Measurements from ENCODE around the gene UFL1. TPM values are rescaled to one million over a fixed set of nuclear protein-coding genes. Genes with fewer than 3 reads are reported as not detected.

The UFL1 gene
- total RNA-seq, 1 donor from 2014 or later, result 27.5 TPM

DNA sequence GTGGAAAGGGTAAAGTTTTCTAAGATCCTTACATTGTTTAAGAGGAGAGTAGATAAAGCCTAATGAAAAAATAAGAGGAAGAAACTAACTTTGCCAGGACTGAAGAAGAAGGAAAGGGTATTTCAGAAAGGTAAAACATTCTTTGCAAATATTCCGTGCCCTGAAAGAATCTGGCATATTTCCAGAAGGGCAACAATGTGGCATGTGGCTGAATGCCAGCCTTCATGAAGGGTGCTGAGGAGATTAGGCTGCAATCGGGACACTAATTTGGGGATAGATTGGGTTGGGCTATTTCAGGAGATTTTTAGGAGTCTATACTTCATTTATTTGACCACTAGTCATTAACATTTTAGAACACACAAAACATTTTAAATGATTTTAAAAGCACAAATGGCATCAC, 16.2 kb upstream of the UFL1 start:
- Histone ChIP-seq H3K36me3 (ENCODE audit: control insufficient read depth, insufficient read depth, low read length) (no peaks in the 10 kb centered on the region), H3K4me3 (ENCODE audit: low read depth, low read length) (no peak overlapping the region), H3K27me3 (ENCODE audit: control insufficient read depth, insufficient read depth, low read length) (no peaks in the 10 kb centered on the region)
- DNase-seq (ENCODE audit: low read depth), result no peak
- TF ChIP-seq, protein P1, sequence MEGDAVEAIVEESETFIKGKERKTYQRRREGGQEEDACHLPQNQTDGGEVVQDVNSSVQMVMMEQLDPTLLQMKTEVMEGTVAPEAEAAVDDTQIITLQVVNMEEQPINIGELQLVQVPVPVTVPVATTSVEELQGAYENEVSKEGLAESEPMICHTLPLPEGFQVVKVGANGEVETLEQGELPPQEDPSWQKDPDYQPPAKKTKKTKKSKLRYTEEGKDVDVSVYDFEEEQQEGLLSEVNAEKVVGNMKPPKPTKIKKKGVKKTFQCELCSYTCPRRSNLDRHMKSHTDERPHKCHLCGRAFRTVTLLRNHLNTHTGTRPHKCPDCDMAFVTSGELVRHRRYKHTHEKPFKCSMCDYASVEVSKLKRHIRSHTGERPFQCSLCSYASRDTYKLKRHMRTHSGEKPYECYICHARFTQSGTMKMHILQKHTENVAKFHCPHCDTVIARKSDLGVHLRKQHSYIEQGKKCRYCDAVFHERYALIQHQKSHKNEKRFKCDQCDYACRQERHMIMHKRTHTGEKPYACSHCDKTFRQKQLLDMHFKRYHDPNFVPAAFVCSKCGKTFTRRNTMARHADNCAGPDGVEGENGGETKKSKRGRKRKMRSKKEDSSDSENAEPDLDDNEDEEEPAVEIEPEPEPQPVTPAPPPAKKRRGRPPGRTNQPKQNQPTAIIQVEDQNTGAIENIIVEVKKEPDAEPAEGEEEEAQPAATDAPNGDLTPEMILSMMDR (IDR thresholded peaks at IDR 0.05; ENCODE audit: insufficient read depth, low read length, poor library complexity, severe bottlenecking), result no peak

DNA sequence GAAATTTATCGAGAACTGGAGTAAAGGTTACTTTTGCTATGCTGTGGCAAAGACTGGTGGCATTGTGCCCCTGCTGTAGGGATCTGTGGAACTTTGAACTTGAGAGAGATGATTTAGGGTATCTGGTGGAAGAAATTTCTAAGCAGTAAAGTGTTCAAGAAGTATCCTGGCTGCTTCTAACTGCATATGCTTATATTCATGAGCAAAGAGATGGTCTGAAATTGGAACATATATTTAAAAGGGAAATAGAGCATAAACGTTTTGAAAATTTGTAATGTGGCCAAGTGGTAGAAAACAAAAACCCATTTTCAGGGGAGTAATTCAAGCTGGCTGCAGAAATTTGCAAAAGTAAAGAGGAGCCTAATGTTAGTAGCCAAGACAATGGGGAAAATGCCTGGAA, 12.3 kb upstream of the UFL1 start:
- no peaks in the 10 kb centered on the region for H3K27me3 ChIP-seq (ENCODE audit: control insufficient read depth, insufficient read depth, low read length)
- no peak overlapping the region for H3K4me3 ChIP-seq (ENCODE audit: low read depth, low read length)
- TF ChIP-seq, protein P1 (IDR thresholded peaks at IDR 0.05; ENCODE audit: insufficient read depth, low read length, poor library complexity, severe bottlenecking), result no peak
- no peak for DNase-seq (ENCODE audit: low read depth)
- no peaks in the 10 kb centered on the region for H3K36me3 ChIP-seq (ENCODE audit: control insufficient read depth, insufficient read depth, low read length)

DNA sequence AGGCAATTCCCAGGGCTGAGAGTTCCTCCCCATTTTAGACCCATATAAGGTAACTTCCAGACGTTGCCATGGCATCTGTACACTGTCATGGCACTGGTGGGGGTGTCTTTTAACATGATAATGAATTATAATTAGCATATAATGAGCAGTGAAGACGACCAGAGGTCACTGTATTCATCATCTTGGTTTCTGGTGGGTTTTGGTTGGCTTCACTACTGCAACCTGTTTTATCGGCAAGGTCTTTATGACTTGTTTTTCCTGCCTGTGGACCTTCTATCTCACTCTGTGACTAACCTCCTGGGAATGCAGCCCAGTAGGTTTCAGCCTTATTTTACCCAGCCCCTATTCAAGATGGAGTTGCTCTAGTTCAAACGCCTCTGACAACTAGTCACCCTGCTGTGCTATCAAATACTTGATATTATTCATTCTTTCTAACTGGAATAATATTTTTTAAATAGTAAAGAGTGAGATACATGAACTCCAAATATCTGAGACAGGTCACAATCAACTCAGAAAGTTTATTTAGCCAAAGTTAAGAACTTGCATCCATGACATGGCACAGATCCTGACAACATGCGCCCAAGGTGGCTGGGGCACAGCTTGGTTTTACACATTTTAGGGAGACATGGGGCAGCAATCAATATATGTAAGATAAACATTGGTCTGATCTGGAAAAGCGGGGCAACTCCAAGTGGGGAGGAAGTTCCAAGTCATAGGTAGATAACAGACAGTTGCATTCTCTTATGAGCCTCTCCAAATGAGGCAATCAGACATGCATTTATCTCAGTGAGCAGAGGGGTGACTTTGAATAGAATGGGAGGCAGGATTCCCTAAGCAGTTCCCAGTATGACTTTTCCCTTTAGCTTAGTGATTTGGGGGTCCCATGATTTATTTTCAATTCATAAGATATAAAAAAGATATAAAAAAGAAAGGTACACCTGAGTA, 1.2 kb upstream of the UFL1 start:
- TF ChIP-seq, protein P1 (IDR thresholded peaks at IDR 0.05; ENCODE audit: insufficient read depth, low read length, poor library complexity, severe bottlenecking), result no peak
- Histone ChIP-seq H3K4me3 (ENCODE audit: low read depth, low read length) (peak overlapping the region; percentile 96), H3K27me3 (ENCODE audit: control insufficient read depth, insufficient read depth, low read length) (no peaks in the 10 kb centered on the region), H3K36me3 (ENCODE audit: control insufficient read depth, insufficient read depth, low read length) (no peaks in the 10 kb centered on the region)
- DNase-seq (ENCODE audit: low read depth), result peak; percentile 42

DNA sequence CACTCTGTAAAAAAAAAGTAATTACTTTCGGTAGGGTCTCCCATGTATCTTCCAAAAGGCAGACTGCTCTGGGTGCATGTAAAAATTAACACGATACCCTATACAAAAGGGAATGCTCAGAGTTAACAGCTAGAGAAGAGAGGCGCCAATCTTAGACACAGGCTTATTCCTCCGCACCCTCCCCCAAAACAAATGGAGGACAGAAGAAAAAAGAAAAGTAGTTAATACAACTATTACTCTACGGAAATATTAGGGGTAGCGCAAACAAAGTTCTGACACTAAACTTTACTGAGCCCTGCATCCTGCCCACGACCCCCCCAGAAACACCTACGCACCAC, 331 bp upstream of the UFL1 start:
- Histone ChIP-seq H3K4me3 (ENCODE audit: low read depth, low read length) (peak overlapping the region; percentile 96), H3K36me3 (ENCODE audit: control insufficient read depth, insufficient read depth, low read length) (no peaks in the 10 kb centered on the region), H3K27me3 (ENCODE audit: control insufficient read depth, insufficient read depth, low read length) (no peaks in the 10 kb centered on the region)
- DNase-seq (ENCODE audit: low read depth), result no peak
- TF ChIP-seq, protein P1 (IDR thresholded peaks at IDR 0.05; ENCODE audit: insufficient read depth, low read length, poor library complexity, severe bottlenecking), result no peak

DNA sequence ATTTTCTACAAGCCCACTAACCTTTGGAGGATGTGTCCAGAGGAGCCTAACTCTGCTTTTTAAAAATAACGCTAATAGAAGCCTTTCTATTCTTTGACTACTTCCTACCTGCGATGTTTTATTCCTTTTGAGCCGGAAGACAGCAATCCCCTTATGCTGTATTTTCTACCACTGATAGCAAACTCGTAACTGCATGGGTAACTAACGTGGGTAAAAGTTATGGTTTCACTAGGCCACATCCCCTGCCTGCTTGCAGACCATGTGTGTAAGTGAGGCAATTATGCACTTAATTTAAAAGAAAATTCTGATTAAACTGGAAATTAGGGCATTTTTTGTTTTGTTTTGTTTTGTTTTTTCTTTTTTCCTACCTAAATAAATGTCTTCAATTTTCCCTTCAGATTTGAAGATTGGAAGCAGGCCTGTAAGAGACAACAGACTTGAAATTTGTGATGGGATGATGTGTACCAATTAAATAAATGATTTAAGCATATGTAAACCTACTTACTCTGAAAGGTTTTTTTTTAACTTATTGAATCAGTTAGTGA, 931 bp downstream of the UFL1 start:
- peak overlapping the region; percentile 96 for H3K4me3 ChIP-seq (ENCODE audit: low read depth, low read length)
- TF ChIP-seq, protein P1 (IDR thresholded peaks at IDR 0.05; ENCODE audit: insufficient read depth, low read length, poor library complexity, severe bottlenecking), result no peak
- H3K27me3 ChIP-seq (ENCODE audit: control insufficient read depth, insufficient read depth, low read length), result no peaks in the 10 kb centered on the region
- no peak for DNase-seq (ENCODE audit: low read depth)
- H3K36me3 ChIP-seq (ENCODE audit: control insufficient read depth, insufficient read depth, low read length), result no peaks in the 10 kb centered on the region

Measured in kidney epithelial cell (primary cell).